Measurements from ENCODE around the gene FUT6.
"Not testable (repeated sequence)": the region's sequence is repeated elsewhere in the genome, so short reads cannot be mapped to it uniquely, and the experiment has no call there.

FUT6 gene

GRCh38 chr19:5839065-5840017, at the start of gene FUT6:
FUT6 (minus strand) TSS chr19:5839702; CDS start chr19:5832567, 7,135 bp downstream.
- no peak within 1 kb of the TSS for H3K27ac ChIP-seq
- DNase-seq (ENCODE audit: low spot score) = no peak
- H3K4me3 ChIP-seq = no peak within 1 kb of the TSS
- no peak for TF ChIP-seq CTCF (IDR thresholded peaks at IDR 0.05)

GRCh38 chr19:5884065-5884811, 44.7 kb upstream of the FUT6 start:
- DNase-seq (ENCODE audit: low spot score); H3K27ac ChIP-seq; H3K4me3 ChIP-seq: not testable (repeated sequence)

- DNase-seq (ENCODE audit: low spot score); H3K27ac ChIP-seq; H3K4me3 ChIP-seq: not testable (repeated sequence)
These were observed 43.8 kb upstream of the FUT6 start for GRCh38 chr19:5883157-5883873.

- no peak for TF ChIP-seq CTCF (IDR thresholded peaks at IDR 0.05)
- Histone ChIP-seq H3K27ac (no peak overlapping the region), H3K4me3 (no peak overlapping the region)
- DNase-seq (ENCODE audit: low spot score) = no peak
These were observed 43.0 kb upstream of the FUT6 start for GRCh38 chr19:5882421-5882968.

- no peak overlapping the region for H3K27ac ChIP-seq
- no peak for TF ChIP-seq CTCF (IDR thresholded peaks at IDR 0.05)
These were observed 42.2 kb upstream of the FUT6 start for GRCh38 chr19:5881543-5882299.

GRCh38 chr19:5880604-5881078, 41.1 kb upstream of the FUT6 start:
- H3K27ac ChIP-seq = no peak overlapping the region

More at GRCh38 chr19:5881543-5882299, 42.2 kb upstream of the FUT6 start:
- no peak overlapping the region for H3K4me3 ChIP-seq
- DNase-seq (ENCODE audit: low spot score) = no peak

More at GRCh38 chr19:5880604-5881078, 41.1 kb upstream of the FUT6 start:
- no peak overlapping the region for H3K4me3 ChIP-seq
- TF ChIP-seq CTCF (IDR thresholded peaks at IDR 0.05) = no peak
- DNase-seq (ENCODE audit: low spot score) = no peak

All from coronary artery (tissue), 2 donors.